T-helper 2 cell (primary cell): ENCODE data around the gene CENPU.
"Not testable (repeated sequence)": the region's sequence is repeated elsewhere in the genome, so short reads cannot be mapped to it uniquely, and the experiment has no call there.

Experiments
- DNase-seq, 5 experiments: peaks; one replicate each; pipeline versions ENCODE4 v3.0.0 to v3.0.0-alpha.2; 2012 to 2022

The CENPU gene

GRCh38 chr4:184662236-184662635 is 71.7 kb downstream of the CENPU start:
- DNase-seq, result no peak

DNA sequence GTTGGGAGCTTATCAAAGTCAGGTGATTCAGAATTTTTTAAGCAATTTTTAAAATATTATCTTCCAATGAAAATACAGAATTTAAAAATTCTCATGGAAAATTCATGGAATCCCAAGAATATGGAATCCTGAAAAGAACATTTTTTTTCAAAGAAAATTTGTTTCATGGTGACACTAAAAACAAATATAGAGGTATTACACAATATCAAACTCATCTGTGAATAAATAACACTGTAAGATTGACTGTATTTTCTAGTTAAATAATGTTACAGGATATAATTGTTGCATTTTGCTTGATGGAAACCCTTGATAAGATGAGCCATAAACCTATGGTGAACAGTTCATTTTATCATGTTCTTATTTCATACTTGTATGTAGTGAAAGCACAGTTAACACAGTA is 72.9 kb downstream of the CENPU start:
- no peak for DNase-seq

- not testable (repeated sequence) for DNase-seq
These were observed 76.1 kb downstream of the CENPU start for GRCh38 chr4:184657820-184658219.

DNA sequence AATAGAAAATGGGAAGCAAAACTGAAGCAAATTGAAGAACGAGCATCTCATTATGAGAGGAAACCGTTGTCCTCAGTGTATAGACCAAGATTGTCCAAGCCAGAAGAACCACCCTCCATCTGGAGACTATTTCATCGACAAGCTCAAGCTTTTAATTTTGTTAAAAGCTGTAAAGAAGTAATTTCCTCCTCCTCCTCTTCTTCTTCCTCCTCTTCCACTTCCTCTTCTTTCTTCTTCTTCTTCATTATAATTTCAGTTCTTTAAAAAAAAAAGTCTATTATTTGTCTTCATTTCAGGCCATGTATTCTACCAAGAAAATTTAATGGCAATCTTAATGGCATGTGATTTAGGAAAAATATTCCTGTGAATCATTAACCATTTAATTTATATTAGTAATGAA is 76.8 kb downstream of the CENPU start:
- DNase-seq, result no peak

GRCh38 chr4:184655889-184656869 is 77.7 kb downstream of the CENPU start:
- DNase-seq, result no peak

DNA sequence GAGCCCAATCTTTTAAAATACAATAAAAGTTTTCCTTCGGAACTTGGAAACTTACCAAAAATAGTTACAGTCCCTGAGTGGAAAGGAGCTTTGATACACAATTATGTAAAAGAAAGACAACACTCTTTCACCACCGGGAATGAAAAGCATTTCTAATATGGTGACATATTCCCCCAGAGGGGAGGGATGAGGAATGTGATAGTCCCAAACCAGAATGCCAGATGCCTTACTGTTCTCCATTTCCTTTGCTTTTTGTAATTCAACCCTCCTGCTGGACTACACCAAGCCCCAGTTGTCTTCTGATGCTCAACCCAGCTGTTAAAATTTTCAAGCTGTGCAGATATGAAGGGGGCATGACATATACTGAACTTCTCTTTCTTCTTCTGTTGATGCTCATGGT is 80.2 kb downstream of the CENPU start:
- DNase-seq, result no peak

DNA sequence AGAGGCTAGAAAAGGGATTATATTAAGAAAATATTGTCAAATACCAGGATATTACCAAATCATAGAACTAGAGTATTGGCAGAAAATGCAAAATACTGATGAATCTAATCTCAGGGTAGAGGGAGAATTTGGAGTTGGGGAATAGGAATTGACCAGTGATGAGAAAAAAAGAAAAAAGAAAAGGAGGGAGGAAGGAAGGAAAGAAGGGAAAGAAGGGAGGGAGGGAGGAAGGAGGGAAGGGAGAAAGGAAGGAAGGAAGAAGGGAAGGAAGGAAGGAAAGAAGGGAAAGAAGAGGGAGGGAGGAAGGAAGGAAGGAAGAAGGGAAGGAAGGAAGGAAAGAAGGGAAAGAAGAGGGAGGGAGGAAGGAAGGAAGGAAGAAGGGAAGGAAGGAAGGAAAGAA is 81.2 kb downstream of the CENPU start:
- DNase-seq, result not testable (repeated sequence)

DNA sequence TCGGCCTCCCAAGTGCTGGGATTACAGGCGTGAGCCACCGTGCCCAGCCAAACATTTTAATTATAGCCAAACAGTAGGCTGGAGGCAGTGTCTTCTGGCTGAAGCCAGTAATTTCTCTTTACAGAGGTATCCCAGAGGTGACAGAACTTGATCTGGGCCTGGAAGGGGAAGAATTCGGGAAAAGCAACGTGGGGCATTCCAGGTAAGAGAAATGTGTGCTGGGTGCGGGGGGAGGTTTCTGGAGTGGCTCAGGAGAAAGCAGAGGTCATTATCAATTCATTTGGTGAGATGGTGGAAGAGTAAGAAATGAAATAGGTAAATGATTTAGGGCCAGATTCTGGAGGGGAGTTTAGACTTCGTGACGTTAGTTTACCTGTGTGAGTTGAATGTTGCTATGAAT is 82.0 kb downstream of the CENPU start:
- DNase-seq, result no peak

GRCh38 chr4:184649971-184650855 is 83.7 kb downstream of the CENPU start:
- DNase-seq, result no peak

- DNase-seq, result peak; percentile 91 to 98 (median 93)
These were observed 84.6 kb downstream of the CENPU start, which contains the start of the genes CASP3 and PRIMPOL for GRCh38 chr4:184649026-184649970. CASP3 (minus strand) TSS chr4:184649447; CDS start chr4:184638453, 10,994 bp downstream. PRIMPOL (plus strand) TSS chr4:184649738; CDS start chr4:184657141, 7,403 bp downstream.

- peak; percentile 14 to 68 (median 31) for DNase-seq
These were observed 85.4 kb downstream of the CENPU start for GRCh38 chr4:184648313-184649025.

- DNase-seq, result no peak
These were observed 85.9 kb downstream of the CENPU start for GRCh38 chr4:184648054-184648312.

GRCh38 chr4:184647266-184648053 is 86.4 kb downstream of the CENPU start:
- DNase-seq, result no peak

- DNase-seq, result no peak
These were observed 87.8 kb downstream of the CENPU start for GRCh38 chr4:184645904-184646610.

- peak in 1 of 5 experiments; percentile 58 for DNase-seq
These were observed 89.2 kb downstream of the CENPU start for GRCh38 chr4:184644553-184645307.
